Kidney (tissue), 14 donors: ENCODE results near the gene PROC. TPM values are rescaled to one million over a fixed set of nuclear protein-coding genes. Genes with fewer than 3 reads are reported as not detected.

Experiments
- DNase-seq, 5 donors: peaks; one replicate each; pipeline ENCODE4 v3.0.0-alpha.2; 2013 to 2020
- FAIRE-seq: peaks from 2 replicates; lab custom pipeline; 2012; peaks lifted over from hg19 to GRCh38; lab: Jason Lieb, UNC
- H3K27ac ChIP-seq, 2 donors: one replicate each; pipeline ENCODE4 v1.7.0; 2013; ENCODE audit warnings: low read depth in 2 of 2, low read length in 2 of 2, inconsistent platforms in 1 of 2
- H3K27me3 ChIP-seq: one replicate; pipeline ENCODE4 v1.7.1; 2013; ENCODE audit warnings: low read length, inconsistent platforms; ENCODE audit not compliant: control insufficient read depth, insufficient read depth
- H3K36me3 ChIP-seq, 3 donors: one replicate each; pipeline versions ENCODE4 v1.7.0 to v1.7.1; 2013; ENCODE audit warnings: low read length in 3 of 3, control low read depth in 1 of 3, inconsistent platforms in 1 of 3; ENCODE audit not compliant: insufficient read depth in 3 of 3, control insufficient read depth in 2 of 3
- H3K4me1 ChIP-seq, 3 donors: one replicate each; pipeline versions ENCODE4 v1.7.0 to v1.7.1; 2013; ENCODE audit warnings: low read length in 3 of 3, inconsistent platforms in 1 of 3, low read depth in 1 of 3; ENCODE audit not compliant: control insufficient read depth in 2 of 3, insufficient read depth in 2 of 3
- H3K4me3 ChIP-seq, 3 donors: one replicate each; pipeline versions ENCODE4 v1.7.0 to v1.8.1; 2013; ENCODE audit warnings: low read length in 3 of 3, control low read depth in 1 of 3, inconsistent platforms in 1 of 3
- H3K9ac ChIP-seq, 3 donors: one replicate each; pipeline versions ENCODE4 v1.7.0 to v1.7.1; 2013; ENCODE audit warnings: low read length in 3 of 3, control low read depth in 1 of 3, inconsistent platforms in 1 of 3
- H3K9me3 ChIP-seq, 3 donors: one replicate each; pipeline versions ENCODE4 v1.7.0 to v1.7.1; 2013; ENCODE audit warnings: low read length in 3 of 3, control low read depth in 1 of 3, inconsistent platforms in 1 of 3; ENCODE audit not compliant: control insufficient read depth in 2 of 3, insufficient read depth in 1 of 3
- intact Hi-C: fragments of 100-400 bp; cut with DNase I; formaldehyde crosslinking; loops from one replicate; pipeline ENCODE4 v1.11.1; 2022
- polyA plus RNA-seq: library from polyadenylated mRNA; stranded (reverse); fragments of 350-450 nt; fragmentation: Illumina TruSeq; extraction: RNeasy Lipid Tissue Mini Kit (QIAGEN cat#74804); gene quantifications from one replicate; pipeline ENCODE4 v1.2.3, GENCODE V29; 2014; ENCODE audit warnings: low read depth, low replicate concordance; ENCODE audit not compliant: insufficient read depth
- total RNA-seq: library from RNA; stranded (reverse); fragmentation: NEBNext Ultra II Directional; extraction: Animal tissue kit (Norgen Biotek cat#: 25700); gene quantifications from one replicate; pipeline ENCODE4 v1.2.1, GENCODE V29; 2021
- TF ChIP-seq, protein P1 (sequence below): IDR thresholded peaks from 3 replicates; pipeline ENCODE4 v1.5.1; 2012; ENCODE audit warnings: mild to moderate bottlenecking, moderate library complexity, borderline replicate concordance; ENCODE audit not compliant: insufficient read depth; ENCODE audit errors: extremely low read depth
- donor health status: control.
- donor health status: control.
- donor health status: control.
- donor health status: control.
- donor health status: control.
- donor health status: DM: yes; HTN: yes; CAD: no.
- donor health status: Normal renal cell carcinoma (clear cell type).

The PROC gene
- total and polyA plus RNA-seq, 2 donors from 2014 or later = 5.9 to 51.0 TPM

DNA sequence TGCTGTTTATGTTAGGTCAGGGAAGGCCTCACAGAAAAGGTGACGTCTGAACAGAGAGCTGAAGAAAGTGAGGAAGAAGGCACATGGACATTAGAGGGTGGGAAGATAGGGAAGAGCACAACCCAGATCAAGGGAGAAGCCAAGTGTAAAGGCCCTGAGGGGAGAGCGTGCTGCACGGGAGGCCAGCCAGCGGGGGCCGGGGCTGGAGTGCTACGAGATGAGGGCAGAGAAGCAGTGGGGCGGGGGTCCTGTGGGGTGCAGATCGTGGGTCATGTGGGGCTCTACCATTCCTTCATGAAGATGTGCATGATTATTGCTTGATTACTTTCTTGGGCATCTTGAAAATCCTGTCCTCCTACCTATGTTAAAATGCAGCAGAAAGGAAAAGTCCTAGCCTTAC, 50.8 kb downstream of the PROC start:
- Histone ChIP-seq H3K4me1 (peaks cover 0 to 5% (median 0%) of the 10 kb centered on the region in 3 donors), H3K27ac (no peak overlapping the region), H3K27me3 (no peaks in the 10 kb centered on the region), H3K9ac (no peak overlapping the region), H3K36me3 (peaks cover 0 to 5% (median 5%) of the 10 kb centered on the region in 3 donors), H3K9me3 (no peaks in the 10 kb centered on the region), H3K4me3 (no peak overlapping the region)
- FAIRE-seq = no peak
- no peak for DNase-seq
- intact Hi-C loops = no loop called here
- TF ChIP-seq, protein P1, sequence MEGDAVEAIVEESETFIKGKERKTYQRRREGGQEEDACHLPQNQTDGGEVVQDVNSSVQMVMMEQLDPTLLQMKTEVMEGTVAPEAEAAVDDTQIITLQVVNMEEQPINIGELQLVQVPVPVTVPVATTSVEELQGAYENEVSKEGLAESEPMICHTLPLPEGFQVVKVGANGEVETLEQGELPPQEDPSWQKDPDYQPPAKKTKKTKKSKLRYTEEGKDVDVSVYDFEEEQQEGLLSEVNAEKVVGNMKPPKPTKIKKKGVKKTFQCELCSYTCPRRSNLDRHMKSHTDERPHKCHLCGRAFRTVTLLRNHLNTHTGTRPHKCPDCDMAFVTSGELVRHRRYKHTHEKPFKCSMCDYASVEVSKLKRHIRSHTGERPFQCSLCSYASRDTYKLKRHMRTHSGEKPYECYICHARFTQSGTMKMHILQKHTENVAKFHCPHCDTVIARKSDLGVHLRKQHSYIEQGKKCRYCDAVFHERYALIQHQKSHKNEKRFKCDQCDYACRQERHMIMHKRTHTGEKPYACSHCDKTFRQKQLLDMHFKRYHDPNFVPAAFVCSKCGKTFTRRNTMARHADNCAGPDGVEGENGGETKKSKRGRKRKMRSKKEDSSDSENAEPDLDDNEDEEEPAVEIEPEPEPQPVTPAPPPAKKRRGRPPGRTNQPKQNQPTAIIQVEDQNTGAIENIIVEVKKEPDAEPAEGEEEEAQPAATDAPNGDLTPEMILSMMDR = no peak

DNA sequence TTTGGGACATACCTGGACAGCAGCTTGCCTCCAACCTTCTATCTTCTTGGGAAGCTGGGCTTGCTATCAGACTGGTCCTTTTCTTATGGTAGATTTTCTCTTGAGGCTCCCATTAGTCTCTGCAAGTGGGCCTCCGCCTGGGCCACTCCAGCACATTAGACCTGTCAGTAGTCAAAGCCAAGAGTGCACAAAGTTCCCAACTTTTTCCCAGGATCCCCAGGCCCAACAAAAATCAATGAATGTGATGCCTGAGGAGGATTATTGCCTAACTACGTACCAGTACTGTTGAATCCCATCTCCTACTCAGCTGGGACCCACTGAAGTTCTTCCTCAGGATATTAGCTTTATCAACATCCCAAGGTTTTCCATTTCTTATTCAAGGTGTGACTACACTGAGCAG, 51.7 kb downstream of the PROC start:
- Histone ChIP-seq H3K4me3 (no peak overlapping the region), H3K27ac (no peak overlapping the region), H3K27me3 (no peaks in the 10 kb centered on the region), H3K36me3 (peaks cover 0 to 5% (median 5%) of the 10 kb centered on the region in 3 donors), H3K9me3 (no peaks in the 10 kb centered on the region), H3K4me1 (peaks cover 0 to 5% (median 0%) of the 10 kb centered on the region in 3 donors), H3K9ac (no peak overlapping the region)
- TF ChIP-seq, protein P1 = no peak
- no peak for FAIRE-seq
- no peak for DNase-seq
- intact Hi-C loops = no loop called here

- no peak for FAIRE-seq
- intact Hi-C loops = no loop called here
- H3K27me3 ChIP-seq = no peaks in the 10 kb centered on the region
- no peak overlapping the region for H3K27ac ChIP-seq
- H3K36me3 ChIP-seq = peaks cover 0 to 5% (median 5%) of the 10 kb centered on the region in 3 donors
- no peak overlapping the region for H3K4me3 ChIP-seq
- peaks cover 0 to under 1% (median 0%) of the 10 kb centered on the region in 3 donors for H3K4me1 ChIP-seq
- DNase-seq = no peak
- no peak overlapping the region for H3K9ac ChIP-seq
- peaks cover 0 to 6% (median 0%) of the 10 kb centered on the region in 3 donors for H3K9me3 ChIP-seq
- TF ChIP-seq, protein P1 = no peak
Measured at GRCh38 chr2:127471286-127471988, 53.2 kb downstream of the PROC start.
